Suppressor macrophage treated with lipopolysaccharide for 1 hour (primary cell): ENCODE measurements around the gene CALML5.

Experiments
- DNase-seq, 3 donors: peaks; one replicate each; pipeline ENCODE4 v3.0.0-alpha.2; 2020 to 2022

CALML5 gene

GRCh38 chr10:5499493-5500140 is at the start of gene CALML5:
CALML5 (minus strand) TSS chr10:5499570; CDS start chr10:5499438, 132 bp downstream.
- no peak for DNase-seq

GRCh38 chr10:5547931-5548660 is 48.7 kb upstream of the CALML5 start:
- DNase-seq: peak in 2 of 3 donors; percentile 17 to 24

GRCh38 chr10:5547681-5547930 is 48.2 kb upstream of the CALML5 start:
- no peak for DNase-seq

GRCh38 chr10:5546891-5547680 is 47.7 kb upstream of the CALML5 start:
- no peak for DNase-seq

- no peak for DNase-seq
Observed at GRCh38 chr10:5545778-5546710, 46.7 kb upstream of the CALML5 start.

GRCh38 chr10:5545426-5545777 is 46.0 kb upstream of the CALML5 start:
- DNase-seq: no peak

- DNase-seq: no peak
Observed at GRCh38 chr10:5545011-5545410, 45.6 kb upstream of the CALML5 start.

- no peak for DNase-seq
Observed at GRCh38 chr10:5544216-5544805, 44.9 kb upstream of the CALML5 start.

- DNase-seq: no peak
Observed at GRCh38 chr10:5543623-5544022, 44.3 kb upstream of the CALML5 start.

- no peak for DNase-seq
Observed at GRCh38 chr10:5542100-5542499, 42.7 kb upstream of the CALML5 start.

GRCh38 chr10:5540891-5541290 is 41.5 kb upstream of the CALML5 start:
- DNase-seq: no peak

GRCh38 chr10:5540080-5540479 is 40.7 kb upstream of the CALML5 start:
- DNase-seq: no peak

- peak in 2 of 3 donors; percentile 20 to 40 for DNase-seq
Observed at GRCh38 chr10:5538892-5539651, 39.7 kb upstream of the CALML5 start.

- no peak for DNase-seq
Observed at GRCh38 chr10:5538446-5538845, 39.1 kb upstream of the CALML5 start.

- no peak for DNase-seq
Observed at GRCh38 chr10:5537684-5538083, 38.3 kb upstream of the CALML5 start.

- DNase-seq: no peak
Observed at GRCh38 chr10:5536486-5537081, 37.2 kb upstream of the CALML5 start.

- peak; percentile 31 to 47 (median 41) for DNase-seq
Observed at GRCh38 chr10:5534880-5535856, 35.8 kb upstream of the CALML5 start.

- DNase-seq: no peak
Observed at GRCh38 chr10:5534051-5534821, 34.9 kb upstream of the CALML5 start.

- no peak for DNase-seq
Observed at GRCh38 chr10:5533098-5533731, 33.8 kb upstream of the CALML5 start.
